ENCODE measurements around the gene KLHL10. TPM values are rescaled to one million over a fixed set of nuclear protein-coding genes. Genes with fewer than 3 reads are reported as not detected.

Gene KLHL10
- total and polyA plus RNA-seq, 2 of the 4 experiments (the other 2 are of a cell fraction): 0.18 TPM; not detected in 1

GRCh38 chr17:41801374-41802271 lies 36.0 kb upstream of the KLHL10 start (continued):
- TF ChIP-seq MAFK (IDR thresholded peaks at IDR 0.05; ENCODE audit: low read depth, low read length): no peak

DNA sequence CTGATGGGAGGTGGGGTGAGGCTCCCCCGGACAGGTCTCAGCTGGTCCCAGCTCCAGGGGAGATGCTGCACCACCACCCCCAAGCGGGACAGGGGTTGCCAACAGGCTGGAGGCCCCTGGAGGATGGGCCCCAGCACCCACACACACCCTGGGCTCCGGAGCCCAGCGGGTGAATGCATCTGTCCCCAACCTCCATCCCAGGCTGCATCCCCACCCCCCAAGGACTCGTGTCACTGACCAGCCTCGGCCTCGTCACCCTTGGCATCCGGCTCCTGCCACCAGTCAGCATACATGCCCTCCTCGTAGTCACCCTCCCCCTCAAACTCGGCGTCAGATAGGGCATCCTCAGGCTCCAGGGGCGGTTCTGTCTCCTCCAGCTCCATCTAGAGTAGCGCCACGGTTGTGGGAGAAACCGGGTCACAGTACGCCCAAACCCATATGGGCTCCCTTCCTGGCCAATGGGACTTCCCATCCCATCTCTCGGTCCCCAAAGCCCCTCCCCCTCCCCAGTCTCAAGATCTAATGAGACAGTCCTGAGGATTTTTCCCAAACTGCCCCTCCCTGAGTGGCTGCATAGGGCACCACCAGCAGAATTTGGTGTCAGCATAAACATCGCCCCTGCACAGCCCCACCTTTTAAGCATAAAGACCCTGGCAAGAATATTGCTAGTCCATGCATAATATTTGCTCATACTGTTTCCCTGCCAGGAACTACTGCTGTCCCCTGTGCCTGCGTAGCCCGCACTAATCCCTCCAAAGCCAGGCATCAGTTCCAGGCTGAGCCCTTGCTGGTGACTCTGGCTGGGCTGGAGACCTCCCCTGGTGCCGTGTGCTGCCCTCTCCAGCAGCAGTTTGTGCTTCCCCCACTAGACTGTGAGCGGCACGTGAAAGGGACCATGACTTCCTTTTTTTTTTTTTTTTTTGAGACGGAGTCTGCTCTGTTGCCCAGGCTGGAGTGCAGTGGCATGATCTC lies 34.3 kb upstream of the KLHL10 start:
- ChIA-PET POLR2A (ENCODE audit: unreplicated experiment) (interaction anchor here (0.8 kb wide), 1 partner anchor 9 kb away, joined by 5 read pairs; no protein-coding TSS in a partner anchor), CTCF (interaction anchor here (0.6 kb wide), 1 partner anchor 52 kb away, joined by 3 read pairs; no protein-coding TSS in a partner anchor)
- Histone ChIP-seq H4K20me1 (ENCODE audit: insufficient read depth, low read length) (peaks cover 3% of the 10 kb centered on the region; the same call in 1 of the 2 replicates), H3K27me3 (ENCODE audit: control insufficient read depth, insufficient read depth, low read length) (no peaks in the 10 kb centered on the region), H2AFZ (replicated peaks; ENCODE audit: low read length, poor library complexity) (no peak overlapping the region), H2BK15ac (ENCODE audit: low read depth, low read length) (no peak overlapping the region), H2BK5ac (ENCODE audit: low read depth, low read length, poor library complexity, severe bottlenecking) (no peak overlapping the region), H3K9ac (ENCODE audit: low read depth, low read length) (no peak overlapping the region), H3K79me1 (ENCODE audit: low read depth in 1 of 2, low read length in 2 of 2) (peaks cover 7 to 18% of the 10 kb centered on the region in 2 experiments; a peak in 2 of 4 replicates), H3K23ac (ENCODE audit: low read depth, low read length) (no peak overlapping the region), H3K4me2 (ENCODE audit: low read depth, low read length) (no peak overlapping the region), H4K91ac (ENCODE audit: insufficient read depth, low read depth, low read length) (no peak overlapping the region), H3K18ac (ENCODE audit: low read depth, low read length) (no peak overlapping the region), H3K4ac (ENCODE audit: low read depth, low read length) (no peak overlapping the region), H2AK9ac (replicated peaks; ENCODE audit: low read depth, low read length, poor library complexity) (no peak overlapping the region), H2BK120ac (ENCODE audit: low read depth, low read length) (no peak overlapping the region), H2AK5ac (ENCODE audit: low read depth, low read length) (no peak overlapping the region), H3K36me3 (ENCODE audit: control insufficient read depth, insufficient read depth, low read length) (peaks cover 25% of the 10 kb centered on the region), H3K9me1 (ENCODE audit: insufficient read depth, low read length) (0 out of 2 replicates have a peak, but pooled peaks cover 5% of the 10 kb centered on the region), H3K9me3 (ENCODE audit: control insufficient read depth, insufficient read depth, low read length) (no peaks in the 10 kb centered on the region), H4K8ac (ENCODE audit: low read depth in 2 of 2, low read length in 2 of 2) (no peak overlapping the region), H3K56ac (ENCODE audit: extremely low read depth, insufficient read depth, low read length) (no peak overlapping the region), H3K4me1 (ENCODE audit: control insufficient read depth, insufficient read depth, low read length) (peaks cover 11% of the 10 kb centered on the region), H3K14ac (replicated peaks; ENCODE audit: low read depth, low read length) (no peak overlapping the region), H4K5ac (ENCODE audit: low read depth, low read length) (no peak overlapping the region), H2BK20ac (ENCODE audit: low read depth, low read length) (no peak overlapping the region), H3K4me3 (ENCODE audit: insufficient read depth, low read depth, low read length) (no peak overlapping the region), H3K27ac (ENCODE audit: insufficient read depth, low read length) (no peak overlapping the region)
- intact Hi-C loops (cut with micrococcal nuclease): no loop called here
- WGBS, 2 experiments (ENCODE audit: extremely low coverage in 2 of 2, insufficient read length in 1 of 2): 76% methylated on average over 12 of the region's 24 CpGs; no CpG with 5 or more reads in 1 of the 2 experiments
- DNase-seq (no peak), ATAC-seq (ENCODE audit: low read depth) (no peak)
- in situ Hi-C loops (cut with MboI; ENCODE audit: low sequenced_read_pairs): loop anchor here (5.0 kb wide), 1 partner anchor 66 kb away; no protein-coding TSS in a partner anchor
- dilution Hi-C loops (cut with HindIII; ENCODE audit: low sequenced_read_pairs, unreplicated experiment): no loop called here
- no TSS peak for BruUV-seq (replicated peaks)
- no peak for TF ChIP-seq MAFK (IDR thresholded peaks at IDR 0.05; ENCODE audit: low read depth, low read length)
- no peak for TF ChIP-seq CEBPB (IDR thresholded peaks at IDR 0.05; ENCODE audit: low read depth, low read length)
- no peak for TF ChIP-seq MXI1 (IDR thresholded peaks at IDR 0.05; ENCODE audit: borderline replicate concordance, low read depth, low read length)
- TF ChIP-seq RAD21 (IDR thresholded peaks at IDR 0.05; ENCODE audit: low read length): no peak
- TF ChIP-seq RFX5 (IDR thresholded peaks at IDR 0.05; ENCODE audit: low read depth, low read length): no peak
- TF ChIP-seq, protein P1, sequence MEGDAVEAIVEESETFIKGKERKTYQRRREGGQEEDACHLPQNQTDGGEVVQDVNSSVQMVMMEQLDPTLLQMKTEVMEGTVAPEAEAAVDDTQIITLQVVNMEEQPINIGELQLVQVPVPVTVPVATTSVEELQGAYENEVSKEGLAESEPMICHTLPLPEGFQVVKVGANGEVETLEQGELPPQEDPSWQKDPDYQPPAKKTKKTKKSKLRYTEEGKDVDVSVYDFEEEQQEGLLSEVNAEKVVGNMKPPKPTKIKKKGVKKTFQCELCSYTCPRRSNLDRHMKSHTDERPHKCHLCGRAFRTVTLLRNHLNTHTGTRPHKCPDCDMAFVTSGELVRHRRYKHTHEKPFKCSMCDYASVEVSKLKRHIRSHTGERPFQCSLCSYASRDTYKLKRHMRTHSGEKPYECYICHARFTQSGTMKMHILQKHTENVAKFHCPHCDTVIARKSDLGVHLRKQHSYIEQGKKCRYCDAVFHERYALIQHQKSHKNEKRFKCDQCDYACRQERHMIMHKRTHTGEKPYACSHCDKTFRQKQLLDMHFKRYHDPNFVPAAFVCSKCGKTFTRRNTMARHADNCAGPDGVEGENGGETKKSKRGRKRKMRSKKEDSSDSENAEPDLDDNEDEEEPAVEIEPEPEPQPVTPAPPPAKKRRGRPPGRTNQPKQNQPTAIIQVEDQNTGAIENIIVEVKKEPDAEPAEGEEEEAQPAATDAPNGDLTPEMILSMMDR (conservative IDR thresholded peaks at IDR 0.05; ENCODE audit: low read depth, low read length): no peak
- TF ChIP-seq NFE2L2 (IDR thresholded peaks at IDR 0.05; ENCODE audit: low read depth, low read length): no peak
- no peak for TF ChIP-seq ELK1 (IDR thresholded peaks at IDR 0.05; ENCODE audit: borderline replicate concordance, low read depth, low read length)
- no peak for TF ChIP-seq SMC3 (IDR thresholded peaks at IDR 0.05; ENCODE audit: low read depth, low read length)

Data from IMR-90 (cell line).